HG03045 (cell line): ENCODE results near the gene RAB34.

Source experiments
- ATAC-seq: cut with Tn5 transposase; IDR thresholded peaks from one replicate; pipeline ENCODE4 v1.9.1; 2021; ENCODE audit warnings: mild to moderate bottlenecking, moderate library complexity; ENCODE audit not compliant: unreplicated experiment

The RAB34 gene

GRCh38 chr17:28717578-28718332 is at the start of gene RAB34:
Gene RAB34, minus strand, starts transcription at chr17:28717868. Its CDS starts 602 bp downstream, at chr17:28717266.
- ATAC-seq, result no peak

DNA sequence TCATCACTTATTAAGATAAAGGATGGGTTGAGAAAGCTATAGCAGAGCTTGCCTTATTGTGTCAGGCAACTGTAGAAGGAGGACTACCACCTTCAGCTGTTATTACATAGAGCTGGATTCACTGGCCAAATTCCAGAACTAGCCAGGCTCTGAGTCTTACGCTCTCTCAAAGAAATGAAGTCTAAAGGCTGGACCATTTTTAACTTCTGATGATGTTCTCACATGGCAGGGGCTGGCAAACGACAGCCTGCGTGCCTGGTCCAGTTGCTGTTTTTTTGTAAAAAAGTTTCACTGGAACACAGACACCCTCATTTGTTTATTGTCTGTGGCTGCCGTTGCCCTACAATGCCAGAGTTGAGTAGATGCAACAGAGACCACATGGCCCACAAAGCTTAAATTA is 47.4 kb upstream of the RAB34 start:
- no peak for ATAC-seq

- ATAC-seq, result no peak
These were observed 46.2 kb upstream of the RAB34 start for GRCh38 chr17:28763804-28764266.

DNA sequence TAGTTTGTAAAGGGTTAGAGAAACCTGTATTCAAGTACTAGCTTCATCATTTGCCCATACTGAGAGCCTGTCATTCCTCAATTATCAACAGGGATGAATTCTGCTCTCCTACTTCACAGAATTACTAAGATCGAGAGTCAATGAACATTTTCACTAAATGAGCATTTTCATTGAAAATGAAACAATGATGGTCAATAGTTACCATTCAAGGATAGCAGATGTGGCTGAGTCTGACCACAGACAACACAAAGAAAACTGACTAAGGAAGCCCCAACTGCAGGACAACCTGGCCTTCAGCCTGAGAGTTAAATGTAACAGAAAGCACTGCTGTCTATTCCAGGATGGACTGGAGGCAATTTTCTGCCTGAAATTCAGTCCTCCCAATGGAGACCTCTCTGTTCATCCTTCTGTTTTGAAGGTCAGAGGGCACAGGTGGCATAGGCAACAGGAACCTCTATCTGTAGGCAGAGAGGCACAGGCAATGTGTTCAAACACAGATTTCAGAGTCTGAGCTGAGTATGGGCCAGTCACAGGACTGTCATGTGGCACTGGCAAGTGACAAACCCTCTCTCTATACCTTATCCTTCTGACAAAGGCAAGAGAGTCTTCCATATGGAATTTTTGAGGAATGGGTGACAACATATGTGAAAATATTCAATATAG is 45.6 kb upstream of the RAB34 start:
- ATAC-seq, result no peak

DNA sequence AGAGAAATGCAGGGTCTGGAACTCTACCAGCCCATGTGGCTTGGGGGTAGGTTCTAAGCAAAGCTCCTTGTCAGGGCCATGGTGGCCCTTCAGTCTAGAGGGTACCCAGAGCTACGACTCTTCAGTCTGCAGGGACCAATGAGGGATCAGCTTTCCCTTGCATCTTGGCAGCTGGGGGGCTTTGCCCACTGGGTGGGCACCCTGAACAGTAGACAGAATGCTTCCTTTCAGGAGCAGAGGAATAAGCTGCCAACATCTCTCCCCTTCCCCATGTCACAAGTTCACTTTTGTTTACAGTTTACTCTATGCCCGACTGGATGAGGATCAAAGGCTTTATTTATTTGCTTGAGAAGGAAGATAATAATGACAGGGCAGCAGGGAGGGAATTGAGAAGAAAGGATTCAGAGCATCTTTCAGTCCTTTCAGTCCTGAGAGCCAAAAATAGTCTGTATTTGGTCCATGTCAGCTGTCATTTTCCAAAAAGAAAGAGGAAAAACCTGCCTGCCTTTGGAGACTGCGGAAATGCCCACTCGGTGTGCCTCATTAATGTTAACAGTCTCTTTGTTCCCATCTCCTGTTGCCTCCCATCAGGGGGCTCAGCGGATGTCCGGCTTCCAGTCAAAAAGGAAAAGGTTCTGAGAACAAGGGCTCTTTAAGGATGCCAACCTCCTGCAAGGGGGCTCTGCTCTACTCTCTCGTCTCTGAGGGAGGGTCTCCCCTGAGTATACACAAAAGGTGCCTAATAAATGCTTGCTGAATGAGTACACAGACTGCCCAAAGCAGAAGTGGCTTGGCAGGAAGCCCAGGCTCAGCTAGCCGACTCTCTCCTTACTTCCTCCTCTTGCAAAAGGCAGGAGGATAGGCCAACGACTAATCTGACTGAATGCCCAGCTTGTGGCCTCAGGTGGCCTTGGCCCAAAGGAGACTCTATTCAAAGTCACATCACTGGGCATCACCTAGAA is 43.2 kb upstream of the RAB34 start:
- ATAC-seq, result no peak

- no peak for ATAC-seq
These were observed 41.7 kb upstream of the RAB34 start for GRCh38 chr17:28759256-28759865.

GRCh38 chr17:28758411-28759121 is 40.9 kb upstream of the RAB34 start:
- no peak for ATAC-seq

- no peak for ATAC-seq
These were observed 38.6 kb upstream of the RAB34 start for GRCh38 chr17:28756049-28756804.

DNA sequence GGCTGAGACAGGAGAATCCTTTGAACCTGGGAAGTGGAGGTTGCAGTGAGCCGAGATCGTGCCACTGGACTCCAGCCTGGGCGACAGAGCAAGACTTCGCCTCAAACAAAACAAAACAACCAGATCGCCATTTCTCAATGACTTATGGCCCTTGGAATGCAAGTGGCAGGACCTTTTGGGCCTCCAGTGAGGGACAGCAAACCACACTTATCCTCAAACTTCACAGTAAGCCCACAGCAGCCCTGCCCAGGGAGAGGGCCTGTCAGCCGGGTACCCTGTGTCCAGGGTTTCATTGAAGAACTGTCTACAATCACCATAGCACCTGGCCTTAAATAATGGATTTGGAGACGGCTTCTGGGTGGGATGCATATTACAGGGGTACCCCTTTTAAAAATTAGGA is 37.8 kb upstream of the RAB34 start:
- no peak for ATAC-seq

DNA sequence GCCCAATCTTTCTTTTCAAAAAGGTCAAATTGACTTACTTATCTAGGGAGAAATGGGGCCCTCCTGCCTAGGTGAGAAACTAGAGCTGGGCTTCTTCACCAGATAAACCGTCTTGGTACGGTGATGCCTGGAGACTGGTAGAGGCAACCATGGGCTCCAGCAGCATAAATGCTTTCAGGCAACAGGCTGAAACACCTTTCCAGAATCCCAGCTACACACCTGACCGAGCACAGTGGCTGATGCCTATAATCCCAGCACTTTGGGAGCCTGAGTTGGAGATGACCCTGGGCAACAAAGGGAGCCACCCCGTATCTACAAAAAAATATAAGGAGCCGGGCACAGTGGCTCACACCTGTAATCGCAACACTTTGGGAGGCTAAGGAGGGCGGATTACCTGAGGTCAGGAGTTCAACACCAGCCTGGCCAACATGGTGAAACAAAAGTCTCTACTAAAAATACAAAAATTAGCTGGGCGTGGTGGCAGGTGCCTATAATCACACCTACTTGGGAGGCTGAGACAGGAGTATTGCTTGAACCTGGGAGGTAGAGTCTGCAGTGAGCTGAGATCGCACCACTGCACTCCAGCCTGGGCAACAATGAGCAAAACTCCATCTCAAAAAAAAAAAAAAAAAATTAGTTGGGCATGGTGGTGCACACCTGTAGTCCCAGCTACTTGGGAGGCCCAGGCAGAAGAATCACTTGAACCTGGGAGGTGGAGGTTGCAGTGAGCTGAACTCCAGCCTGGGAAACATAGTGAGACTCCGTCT is 34.1 kb upstream of the RAB34 start:
- no peak for ATAC-seq

- peak; percentile 58 for ATAC-seq
These were observed 32.7 kb upstream of the RAB34 start for GRCh38 chr17:28750178-28751047.

DNA sequence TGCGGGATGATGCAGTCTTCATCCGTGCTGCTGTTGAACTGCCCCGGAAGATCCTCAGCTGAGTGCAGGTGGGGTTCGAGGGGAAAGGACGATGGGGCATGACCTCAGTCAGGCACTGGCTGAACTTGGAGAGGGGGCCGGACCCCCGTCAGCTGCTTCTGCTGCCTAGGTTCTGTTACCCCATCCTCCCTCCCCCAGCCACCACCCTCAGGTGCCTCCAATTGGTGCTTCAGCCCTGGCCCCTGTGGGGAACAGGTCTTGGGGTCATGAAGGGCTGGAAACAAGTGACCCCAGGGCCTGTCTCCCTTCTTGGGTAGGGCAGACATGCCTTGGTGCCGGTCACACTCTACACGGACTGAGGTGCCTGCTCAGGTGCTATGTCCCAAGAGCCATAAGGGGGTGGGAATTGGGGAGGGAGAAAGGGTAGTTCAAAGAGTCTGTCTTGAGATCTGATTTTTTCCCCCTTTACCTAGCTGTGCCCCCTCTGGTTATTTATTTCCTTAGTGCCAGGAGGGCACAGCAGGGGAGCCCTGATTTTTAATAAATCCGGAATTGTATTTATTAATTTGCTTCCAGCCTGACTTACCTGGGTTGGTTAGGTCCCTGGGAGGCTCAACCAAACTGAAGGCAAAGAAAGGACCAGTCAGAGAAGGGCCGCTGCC is 32.0 kb upstream of the RAB34 start:
- no peak for ATAC-seq

- no peak for ATAC-seq
These were observed 31.3 kb upstream of the RAB34 start for GRCh38 chr17:28748852-28749515.

GRCh38 chr17:28747801-28748750 is 30.4 kb upstream of the RAB34 start:
- ATAC-seq, result no peak

DNA sequence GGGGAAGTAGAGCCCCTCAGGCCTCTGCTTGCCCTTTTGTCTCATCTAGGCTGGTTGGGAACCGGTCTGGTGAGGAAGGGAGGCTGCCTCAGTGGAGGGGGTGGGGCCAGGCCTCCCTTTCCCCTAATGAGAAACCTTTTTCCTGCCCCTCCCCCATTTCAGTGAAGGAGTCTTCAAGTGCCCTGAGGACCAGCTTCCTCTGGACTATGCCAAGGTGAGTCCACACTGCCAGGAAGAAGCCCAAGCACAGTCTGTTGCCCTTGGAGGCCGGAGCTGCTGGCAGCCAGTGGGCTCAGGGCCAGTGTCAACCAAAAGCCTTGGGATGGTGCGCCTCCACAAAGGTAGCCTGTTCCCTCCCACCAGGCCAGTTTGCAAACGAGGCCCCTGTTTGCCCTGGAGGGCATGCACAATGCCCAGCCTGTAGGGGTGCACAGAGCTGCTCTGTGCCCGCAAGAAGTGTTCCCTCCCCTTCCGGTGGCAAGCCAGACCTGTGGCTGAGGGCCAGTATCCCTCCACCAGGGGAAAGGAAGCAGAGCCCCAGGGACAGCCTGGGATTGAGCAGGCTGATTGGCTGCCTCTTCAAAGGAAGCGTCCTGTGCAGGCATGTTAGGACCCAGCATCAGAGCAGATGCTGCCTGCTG is 29.5 kb upstream of the RAB34 start:
- no peak for ATAC-seq
